Lower leg skin (tissue), 3 donors: Measurements from ENCODE around the gene LRRC75A.

Source experiments
- POLR2A ChIP-seq, 2 donors: fragments of 450-650 bp; IDR thresholded peaks; one replicate each; pipeline ENCODE4 v1.6.1; 2016 to 2017; ENCODE audit warnings: antibody characterized with exemption in 2 of 2, mild to moderate bottlenecking in 1 of 2, moderate library complexity in 1 of 2
- TF ChIP-seq, protein P1 (sequence below), 3 donors: fragments of 450-650 bp; IDR thresholded peaks; one replicate each; pipeline ENCODE4 v1.5.1; 2016; ENCODE audit warnings: antibody characterized with exemption in 3 of 3, mild to moderate bottlenecking in 3 of 3, moderate library complexity in 2 of 3

DNA sequence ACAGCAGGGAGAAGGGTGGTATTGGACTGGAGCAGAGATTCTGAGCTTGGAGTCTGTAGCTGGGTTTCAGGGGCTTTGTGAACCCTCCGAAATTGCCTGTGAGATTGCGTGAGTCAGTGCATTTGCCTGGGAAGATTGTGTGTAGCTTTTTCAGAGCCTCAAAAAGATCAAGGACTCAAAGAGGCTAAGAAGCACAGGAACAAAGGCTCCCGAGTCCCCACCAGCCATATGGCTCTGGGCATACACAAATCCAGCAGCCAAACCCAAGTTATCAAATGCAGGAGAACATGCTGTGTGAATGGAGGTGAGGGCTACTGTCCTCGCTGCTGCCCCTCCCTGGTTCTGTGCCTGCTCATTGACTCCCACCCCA lies 3.0 kb downstream of the LRRC75A start:
- TF ChIP-seq, protein P1, sequence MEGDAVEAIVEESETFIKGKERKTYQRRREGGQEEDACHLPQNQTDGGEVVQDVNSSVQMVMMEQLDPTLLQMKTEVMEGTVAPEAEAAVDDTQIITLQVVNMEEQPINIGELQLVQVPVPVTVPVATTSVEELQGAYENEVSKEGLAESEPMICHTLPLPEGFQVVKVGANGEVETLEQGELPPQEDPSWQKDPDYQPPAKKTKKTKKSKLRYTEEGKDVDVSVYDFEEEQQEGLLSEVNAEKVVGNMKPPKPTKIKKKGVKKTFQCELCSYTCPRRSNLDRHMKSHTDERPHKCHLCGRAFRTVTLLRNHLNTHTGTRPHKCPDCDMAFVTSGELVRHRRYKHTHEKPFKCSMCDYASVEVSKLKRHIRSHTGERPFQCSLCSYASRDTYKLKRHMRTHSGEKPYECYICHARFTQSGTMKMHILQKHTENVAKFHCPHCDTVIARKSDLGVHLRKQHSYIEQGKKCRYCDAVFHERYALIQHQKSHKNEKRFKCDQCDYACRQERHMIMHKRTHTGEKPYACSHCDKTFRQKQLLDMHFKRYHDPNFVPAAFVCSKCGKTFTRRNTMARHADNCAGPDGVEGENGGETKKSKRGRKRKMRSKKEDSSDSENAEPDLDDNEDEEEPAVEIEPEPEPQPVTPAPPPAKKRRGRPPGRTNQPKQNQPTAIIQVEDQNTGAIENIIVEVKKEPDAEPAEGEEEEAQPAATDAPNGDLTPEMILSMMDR (IDR thresholded peaks at IDR 0.05): no peak
- no peak for TF ChIP-seq POLR2A (IDR thresholded peaks at IDR 0.05)
